AG04450 (cell line): ENCODE measurements around the gene FAM181A. TPM values are rescaled to one million over a fixed set of nuclear protein-coding genes. Genes with fewer than 3 reads are reported as not detected.

Experiments used
- CTCF ChIA-PET: fragments of 300-600, 350-600 bp; formaldehyde crosslinking; extraction: SDS; loops from one replicate; lab custom pipeline; 2022; ENCODE audit warnings: antibody characterized with exemption, inconsistent platforms; lab: Charles Lee
- POLR2A ChIA-PET: fragments of 350-600 bp; formaldehyde crosslinking; extraction: SDS; loops from one replicate; lab custom pipeline; 2021; ENCODE audit warnings: antibody characterized with exemption, inconsistent platforms; lab: Yijun Ruan, JAX
- DNase-seq: peaks from one replicate; pipeline ENCODE4 v3.0.0-alpha.2; 2011; ENCODE audit warnings: low read depth, low spot score
- H3K27ac ChIP-seq: one replicate; pipeline ENCODE4 v1.5.1; 2012; ENCODE audit warnings: low read depth, low read length, control low read depth
- H3K27me3 ChIP-seq: one replicate; pipeline ENCODE4 v1.6.0; 2012; ENCODE audit warnings: low read length; ENCODE audit not compliant: control insufficient read depth, insufficient read depth
- H3K4me3 ChIP-seq: 2 replicates; pipeline ENCODE4 v1.5.1; 2011; ENCODE audit warnings: mild to moderate bottlenecking, low read depth, low read length, control low read depth
- H3K9me3 ChIP-seq: 2 replicates; pipeline ENCODE4 v1.5.1; 2012; ENCODE audit warnings: low read length; ENCODE audit not compliant: control insufficient read depth, insufficient read depth
- polyA plus RNA-seq: library from polyadenylated mRNA; depleted of rRNA; stranded (reverse); fragments of >200 nt; gene quantifications from 2 replicates; pipeline ENCODE4 v1.2.3, GENCODE V29; 2011
- TF ChIP-seq, protein P1 (sequence below): IDR thresholded peaks from 2 replicates; pipeline ENCODE4 v1.5.1; 2011; ENCODE audit warnings: low read depth, low read length, control low read depth, inconsistent platforms

FAM181A gene
- polyA plus RNA-seq, 1 experiment, result not detected

DNA sequence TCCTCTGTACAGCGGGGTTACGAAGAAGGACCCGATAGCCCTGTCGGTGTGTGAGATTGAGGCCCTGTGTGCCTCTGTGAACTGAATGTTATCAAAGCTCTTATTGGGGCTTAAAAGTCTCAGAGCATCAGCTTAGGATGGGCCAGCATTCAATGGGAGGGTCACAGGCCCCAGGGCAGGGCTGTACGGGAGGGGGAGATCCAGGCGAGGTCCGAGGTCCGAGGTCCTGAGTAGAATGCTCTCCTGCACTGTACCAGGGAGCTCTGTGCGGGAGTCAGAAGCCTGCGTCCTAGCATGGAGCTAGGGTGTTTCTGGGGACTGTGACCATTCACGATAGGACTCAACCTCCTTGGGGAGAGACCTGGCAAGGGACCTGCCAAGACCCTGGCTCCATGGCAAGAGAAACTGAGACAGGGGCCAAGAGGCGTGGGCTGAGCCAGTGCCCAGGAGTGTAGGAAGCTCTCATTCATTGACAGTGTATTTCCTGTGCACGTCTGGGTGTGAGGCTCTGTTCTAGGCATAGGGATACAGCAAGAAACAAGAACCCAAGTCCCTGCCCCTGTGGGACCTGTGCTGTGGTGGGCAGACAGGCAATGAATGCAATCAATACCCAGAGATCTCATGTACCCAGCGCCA, 12.0 kb upstream of the FAM181A start:
- POLR2A ChIA-PET, result no interaction called here
- Histone ChIP-seq H3K4me3 (no peak overlapping the region), H3K9me3 (peaks cover 11% of the 10 kb centered on the region), H3K27ac (no peak overlapping the region), H3K27me3 (no peaks in the 10 kb centered on the region)
- TF ChIP-seq, protein P1, sequence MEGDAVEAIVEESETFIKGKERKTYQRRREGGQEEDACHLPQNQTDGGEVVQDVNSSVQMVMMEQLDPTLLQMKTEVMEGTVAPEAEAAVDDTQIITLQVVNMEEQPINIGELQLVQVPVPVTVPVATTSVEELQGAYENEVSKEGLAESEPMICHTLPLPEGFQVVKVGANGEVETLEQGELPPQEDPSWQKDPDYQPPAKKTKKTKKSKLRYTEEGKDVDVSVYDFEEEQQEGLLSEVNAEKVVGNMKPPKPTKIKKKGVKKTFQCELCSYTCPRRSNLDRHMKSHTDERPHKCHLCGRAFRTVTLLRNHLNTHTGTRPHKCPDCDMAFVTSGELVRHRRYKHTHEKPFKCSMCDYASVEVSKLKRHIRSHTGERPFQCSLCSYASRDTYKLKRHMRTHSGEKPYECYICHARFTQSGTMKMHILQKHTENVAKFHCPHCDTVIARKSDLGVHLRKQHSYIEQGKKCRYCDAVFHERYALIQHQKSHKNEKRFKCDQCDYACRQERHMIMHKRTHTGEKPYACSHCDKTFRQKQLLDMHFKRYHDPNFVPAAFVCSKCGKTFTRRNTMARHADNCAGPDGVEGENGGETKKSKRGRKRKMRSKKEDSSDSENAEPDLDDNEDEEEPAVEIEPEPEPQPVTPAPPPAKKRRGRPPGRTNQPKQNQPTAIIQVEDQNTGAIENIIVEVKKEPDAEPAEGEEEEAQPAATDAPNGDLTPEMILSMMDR, result no peak
- no peak for DNase-seq
- CTCF ChIA-PET, result no interaction called here

DNA sequence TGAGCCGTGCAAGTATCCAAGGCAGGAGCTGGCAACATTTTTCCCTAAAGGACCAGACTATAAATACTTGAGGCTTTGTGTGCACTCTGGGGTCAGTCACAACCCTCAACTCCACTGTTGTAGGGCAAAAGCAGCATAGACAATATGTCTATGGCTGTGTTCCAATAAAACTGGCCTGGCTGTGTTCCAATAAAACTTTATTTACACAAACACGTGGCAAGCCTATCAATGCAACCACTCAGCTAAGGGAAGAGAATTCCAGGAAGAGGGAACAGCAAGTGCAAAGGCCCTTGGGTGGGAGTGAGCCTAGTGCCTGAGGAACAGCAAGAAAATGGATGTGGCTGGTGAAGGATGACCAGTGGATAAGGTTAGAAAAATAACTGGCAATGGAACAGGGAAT, 11.3 kb upstream of the FAM181A start:
- Histone ChIP-seq H3K27ac (no peak overlapping the region), H3K27me3 (no peaks in the 10 kb centered on the region), H3K9me3 (peaks cover 11% of the 10 kb centered on the region), H3K4me3 (no peak overlapping the region)
- TF ChIP-seq, protein P1, result no peak
- POLR2A ChIA-PET, result no interaction called here
- no peak for DNase-seq
- CTCF ChIA-PET, result no interaction called here

DNA sequence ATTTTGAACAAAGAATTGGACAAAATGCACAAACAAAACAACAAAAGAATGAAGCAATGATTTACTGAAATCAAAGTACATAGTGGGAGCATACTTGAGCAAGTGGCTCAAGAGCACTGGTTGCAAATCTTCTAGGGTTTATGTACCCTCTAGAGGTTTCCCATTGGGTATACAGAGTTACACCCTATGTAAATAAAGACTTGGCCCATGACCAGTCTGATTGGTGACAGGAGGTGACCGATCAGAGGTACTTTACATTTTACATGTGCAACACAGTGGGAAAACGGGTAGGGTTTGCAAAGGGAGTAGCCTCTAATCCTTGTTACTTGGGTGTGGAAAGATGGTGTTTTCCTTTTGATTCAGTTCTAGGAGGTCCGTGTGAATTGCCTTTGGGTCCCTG, 10.6 kb upstream of the FAM181A start:
- peaks cover 11% of the 10 kb centered on the region for H3K9me3 ChIP-seq
- ChIA-PET POLR2A (no interaction called here), CTCF (interaction anchor here (0.9 kb wide), 1 partner anchor 261 kb away, joined by 3 read pairs; no protein-coding TSS in a partner anchor)
- no peak overlapping the region for H3K4me3 ChIP-seq
- DNase-seq, result no peak
- H3K27ac ChIP-seq, result no peak overlapping the region
- H3K27me3 ChIP-seq, result no peaks in the 10 kb centered on the region
- TF ChIP-seq, protein P1, result no peak

DNA sequence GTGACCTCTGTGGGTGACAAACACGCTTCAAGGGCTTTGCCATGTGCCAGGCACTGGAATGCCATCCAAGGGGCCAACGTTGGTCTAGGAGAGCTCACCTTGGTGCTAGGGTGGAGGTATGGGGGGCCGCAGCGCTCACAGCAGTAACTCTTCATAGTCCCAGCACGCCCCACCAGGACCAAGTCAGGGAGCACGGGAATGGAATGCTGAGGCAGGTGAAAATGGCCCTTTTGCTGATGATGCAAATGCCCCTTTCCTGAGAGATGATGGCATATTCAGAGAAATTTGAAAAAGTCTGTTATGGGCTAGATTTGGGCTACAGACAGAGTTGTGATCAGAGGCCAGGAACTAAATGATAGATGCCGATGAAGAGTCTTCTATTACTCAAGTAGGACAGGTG, 10.0 kb upstream of the FAM181A start:
- TF ChIP-seq, protein P1, result no peak
- ChIA-PET CTCF (interaction anchor here (0.9 kb wide), 1 partner anchor 261 kb away, joined by 3 read pairs; no protein-coding TSS in a partner anchor), POLR2A (no interaction called here)

DNA sequence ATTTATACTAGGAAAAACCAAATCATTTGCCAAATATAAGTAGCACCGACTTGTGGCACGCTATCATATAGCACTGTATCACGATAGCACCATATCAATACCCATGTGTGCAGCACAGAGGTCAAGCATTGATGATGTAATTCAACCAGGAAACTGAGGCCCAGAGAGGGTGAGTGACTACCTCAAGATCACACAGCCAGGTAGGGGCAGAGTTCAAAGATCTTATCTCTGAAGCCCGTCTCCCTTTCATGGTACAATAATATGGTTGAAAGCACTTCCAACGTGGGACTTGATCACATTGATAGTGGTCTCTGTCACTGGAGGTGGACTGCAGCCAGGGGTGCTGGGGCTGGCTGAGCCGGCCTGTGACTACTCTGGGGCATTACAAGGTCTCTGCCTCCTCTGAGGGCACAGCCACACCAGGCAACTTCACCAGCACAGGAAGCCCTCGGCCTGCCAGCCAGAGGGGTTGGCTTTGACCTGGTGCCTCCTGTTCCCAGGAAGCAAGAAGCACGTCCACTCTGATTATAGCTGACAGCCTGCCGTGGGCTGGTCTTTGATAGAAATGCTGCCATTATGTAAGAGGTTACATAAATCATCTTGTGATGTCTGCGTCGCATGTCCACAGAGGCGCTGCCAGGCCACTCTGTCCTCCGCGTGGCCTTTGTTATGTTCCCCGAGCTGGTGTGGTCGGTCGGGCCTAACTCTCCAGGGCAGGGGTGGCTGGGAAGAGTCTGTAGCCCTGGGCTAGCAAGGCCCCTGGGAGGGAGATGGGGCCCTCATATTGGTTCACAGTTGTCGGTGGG, 5.9 kb upstream of the FAM181A start:
- H3K4me3 ChIP-seq, result no peak overlapping the region
- H3K27ac ChIP-seq, result no peak overlapping the region
- POLR2A ChIA-PET, result no interaction called here
- CTCF ChIA-PET, result interaction anchor here (1.1 to 1.4 kb wide), 2 partner anchors 19 kb away, joined by 4 to 6 read pairs; no protein-coding TSS in a partner anchor
- no peaks in the 10 kb centered on the region; the same call in 1 of the 2 replicates for H3K9me3 ChIP-seq
- no peak for DNase-seq
- H3K27me3 ChIP-seq, result peaks cover 6% of the 10 kb centered on the region
- TF ChIP-seq, protein P1, result no peak

More for the DNA sequence above, 10.0 kb upstream of the FAM181A start:
- H3K27ac ChIP-seq, result no peak overlapping the region
- H3K4me3 ChIP-seq, result no peak overlapping the region
- H3K27me3 ChIP-seq, result peaks cover 3% of the 10 kb centered on the region
- peaks cover 11% of the 10 kb centered on the region for H3K9me3 ChIP-seq
- DNase-seq, result no peak
